T-helper 1 cell treated with Interleukin-12 subunit alpha and Interleukin-12 subunit beta and Interleukin-4 antibody, amounts not matched to agents 30 μg/mL and 1 μg/mL, for 36 hours (primary cell): Measurements from ENCODE around the gene GP1BA.

Experiments used
- H3K27ac Mint-ChIP-seq: one replicate; pipeline ENCODE4 v1.8.0; 2021; ENCODE audit warnings: mild to moderate bottlenecking, mixed read lengths
- H3K27me3 Mint-ChIP-seq: one replicate; pipeline ENCODE4 v1.8.0; 2021; ENCODE audit warnings: low read depth, mixed read lengths
- H3K36me3 Mint-ChIP-seq: one replicate; pipeline ENCODE4 v1.8.0; 2021; ENCODE audit warnings: low read depth, mixed read lengths
- H3K4me1 Mint-ChIP-seq: one replicate; pipeline ENCODE4 v1.8.0; 2021; ENCODE audit warnings: low read depth, mixed read lengths
- H3K4me3 Mint-ChIP-seq: one replicate; pipeline ENCODE4 v1.8.0; 2021; ENCODE audit warnings: mild to moderate bottlenecking, moderate library complexity, mixed read lengths
- H3K9me3 Mint-ChIP-seq: one replicate; pipeline ENCODE4 v1.8.0; 2021; ENCODE audit warnings: mixed read lengths

Gene GP1BA

GRCh38 chr17:4967539-4968485 is 35.7 kb downstream of the GP1BA start, which contains the start of gene SPAG7:
Gene SPAG7 (minus strand): TSS chr17:4967817. CDS start chr17:4967804, 13 bp downstream.
- Mint-ChIP-seq H3K4me1 (peaks cover 29% of the 10 kb centered on the region), H3K36me3 (peaks cover 42% of the 10 kb centered on the region), H3K4me3 (no peak within 1 kb of the TSS), H3K9me3 (no peaks in the 10 kb centered on the region), H3K27me3 (no peaks in the 10 kb centered on the region), H3K27ac (no peak within 1 kb of the TSS)

- H3K4me1 Mint-ChIP-seq, result peaks cover 29% of the 10 kb centered on the region
- no peak overlapping the region for H3K27ac Mint-ChIP-seq
- H3K9me3 Mint-ChIP-seq, result no peaks in the 10 kb centered on the region
- no peaks in the 10 kb centered on the region for H3K27me3 Mint-ChIP-seq
- no peak overlapping the region for H3K4me3 Mint-ChIP-seq
- peaks cover 47% of the 10 kb centered on the region for H3K36me3 Mint-ChIP-seq
Observed at GRCh38 chr17:4968486-4969046, 36.5 kb downstream of the GP1BA start.

GRCh38 chr17:4969047-4969550 is 37.0 kb downstream of the GP1BA start:
- H3K36me3 Mint-ChIP-seq, result peaks cover 50% of the 10 kb centered on the region
- peaks cover 32% of the 10 kb centered on the region for H3K4me1 Mint-ChIP-seq
- H3K9me3 Mint-ChIP-seq, result no peaks in the 10 kb centered on the region
- H3K27me3 Mint-ChIP-seq, result no peaks in the 10 kb centered on the region
- H3K4me3 Mint-ChIP-seq, result no peak overlapping the region
- no peak overlapping the region for H3K27ac Mint-ChIP-seq

DNA sequence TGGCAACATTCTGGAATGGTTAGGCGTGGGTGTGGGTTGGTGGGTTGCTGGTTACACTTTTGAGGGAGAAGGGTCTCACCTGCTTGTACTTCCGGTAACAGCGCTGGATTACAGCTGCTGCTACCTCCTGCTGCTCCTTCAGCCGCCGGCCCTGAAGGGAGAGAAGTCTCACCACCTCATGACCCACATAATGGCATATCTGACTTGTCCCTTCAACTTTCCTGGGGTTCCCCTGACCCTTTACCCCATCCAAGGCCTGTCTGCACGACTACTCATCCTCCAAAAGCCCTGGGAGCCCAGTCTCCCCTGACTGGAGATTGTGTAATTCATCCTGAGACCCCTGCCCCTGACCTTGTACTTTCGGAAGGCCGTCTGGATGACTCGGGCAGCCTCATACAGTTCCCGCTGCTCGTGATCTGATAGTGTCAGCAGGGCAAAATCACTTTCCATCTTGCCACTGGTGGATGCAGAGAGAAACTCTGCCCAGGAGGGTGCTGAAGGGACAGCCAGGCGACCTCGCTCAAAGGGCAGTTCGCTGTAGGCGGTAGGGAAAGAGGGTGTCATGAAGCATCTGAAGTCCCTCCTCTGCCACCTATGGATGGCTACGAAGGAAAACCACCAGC is 37.6 kb downstream of the GP1BA start:
- Mint-ChIP-seq H3K9me3 (no peaks in the 10 kb centered on the region), H3K4me1 (peaks cover 32% of the 10 kb centered on the region), H3K4me3 (no peak overlapping the region), H3K36me3 (peaks cover 54% of the 10 kb centered on the region), H3K27me3 (no peaks in the 10 kb centered on the region), H3K27ac (no peak overlapping the region)

GRCh38 chr17:4970273-4970672 is 38.2 kb downstream of the GP1BA start:
- no peak overlapping the region for H3K27ac Mint-ChIP-seq
- H3K4me1 Mint-ChIP-seq, result peaks cover 34% of the 10 kb centered on the region
- H3K4me3 Mint-ChIP-seq, result peak overlapping the region; percentile 17

DNA sequence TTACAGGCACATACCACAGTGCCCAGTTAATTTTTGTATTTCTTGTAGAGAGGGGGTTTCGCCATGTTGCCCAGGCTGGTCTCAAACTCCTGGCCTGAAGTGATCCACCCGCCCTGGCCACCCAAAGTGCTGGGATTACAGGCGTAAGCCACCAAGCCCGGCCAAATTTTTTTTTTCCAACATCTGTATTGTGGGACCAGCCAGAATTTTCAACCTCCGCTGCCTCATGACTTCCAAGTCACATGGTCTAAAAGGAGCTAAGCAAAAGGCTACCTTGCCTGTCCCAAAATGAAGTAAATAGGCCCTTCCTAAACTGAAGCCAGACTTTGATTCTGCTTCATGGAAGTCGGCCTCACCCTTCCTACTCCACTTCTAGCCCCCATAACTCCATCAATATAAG is 39.7 kb downstream of the GP1BA start:
- no peaks in the 10 kb centered on the region for H3K9me3 Mint-ChIP-seq
- H3K4me3 Mint-ChIP-seq, result no peak overlapping the region
- H3K27ac Mint-ChIP-seq, result no peak overlapping the region
- H3K27me3 Mint-ChIP-seq, result no peaks in the 10 kb centered on the region
- H3K36me3 Mint-ChIP-seq, result peaks cover 57% of the 10 kb centered on the region
- peaks cover 25% of the 10 kb centered on the region for H3K4me1 Mint-ChIP-seq

More at GRCh38 chr17:4970273-4970672, 38.2 kb downstream of the GP1BA start:
- no peaks in the 10 kb centered on the region for H3K9me3 Mint-ChIP-seq
- H3K27me3 Mint-ChIP-seq, result no peaks in the 10 kb centered on the region
- peaks cover 59% of the 10 kb centered on the region for H3K36me3 Mint-ChIP-seq

GRCh38 chr17:4972322-4972721 is 40.2 kb downstream of the GP1BA start:
- Mint-ChIP-seq H3K36me3 (peaks cover 60% of the 10 kb centered on the region), H3K27ac (no peak overlapping the region), H3K9me3 (no peaks in the 10 kb centered on the region), H3K4me1 (peaks cover 25% of the 10 kb centered on the region), H3K4me3 (no peak overlapping the region), H3K27me3 (no peaks in the 10 kb centered on the region)

DNA sequence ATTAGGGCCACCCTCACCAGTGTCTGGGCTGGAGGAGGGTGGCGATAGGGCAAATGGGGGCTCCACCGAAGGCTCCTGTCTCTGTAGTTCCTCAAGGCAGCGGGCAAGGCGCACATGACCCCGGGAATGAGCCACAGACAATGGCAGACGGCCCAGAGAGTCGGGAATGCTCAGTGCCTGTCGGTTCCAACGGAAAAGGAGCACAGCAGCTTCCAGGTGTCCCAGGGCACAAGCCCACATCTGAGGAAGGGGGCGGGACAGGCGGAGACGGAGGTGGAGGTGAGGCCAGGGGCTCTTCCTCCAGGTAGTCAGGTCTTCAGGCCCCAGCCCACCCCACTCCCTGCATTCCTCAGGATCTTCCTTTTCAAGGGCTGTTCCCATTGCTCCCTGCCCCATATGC is 40.7 kb downstream of the GP1BA start:
- H3K4me1 Mint-ChIP-seq, result peaks cover 25% of the 10 kb centered on the region
- H3K27ac Mint-ChIP-seq, result no peak overlapping the region

DNA sequence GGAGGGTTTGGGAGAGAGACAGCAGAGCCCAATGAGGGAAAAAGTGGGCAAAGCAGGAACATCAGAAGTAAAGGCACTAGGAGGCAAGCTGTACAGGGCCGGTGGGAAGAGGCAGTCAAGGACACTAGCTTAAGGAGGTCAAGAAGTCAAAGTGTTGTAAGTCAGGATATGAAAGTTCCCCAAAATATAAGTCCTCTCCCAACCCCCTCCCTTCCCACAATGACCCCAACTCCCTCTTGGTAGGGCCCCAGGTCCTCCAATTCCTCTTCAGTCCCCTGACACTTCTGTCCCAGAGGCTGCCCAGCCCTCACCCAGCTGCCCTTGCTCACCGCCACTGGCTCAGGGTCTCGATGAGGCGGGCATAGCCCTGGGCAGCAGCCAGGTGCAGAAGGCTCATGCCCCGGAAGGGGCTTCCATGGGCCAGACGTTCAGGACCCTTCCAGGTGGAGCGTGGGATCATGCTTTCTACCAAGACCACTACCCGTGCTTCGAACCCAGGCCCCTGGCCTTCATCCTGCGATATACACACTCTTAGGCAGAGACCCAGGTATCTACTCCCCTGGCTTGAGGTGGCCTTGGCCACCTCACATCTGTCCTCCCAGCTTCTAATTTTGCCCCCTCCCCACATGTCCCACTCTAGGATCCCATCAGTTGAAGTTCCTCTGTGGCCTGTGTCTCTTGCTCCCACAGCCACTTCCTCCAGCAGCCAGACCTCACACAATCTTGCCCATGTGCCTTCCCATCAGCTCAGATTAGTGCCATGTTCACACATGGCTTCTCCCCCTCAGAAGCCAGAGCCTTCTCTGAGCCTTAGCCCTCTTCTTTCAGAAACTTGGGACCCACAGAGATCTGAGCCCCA is 41.4 kb downstream of the GP1BA start:
- Mint-ChIP-seq H3K27ac (no peak overlapping the region), H3K9me3 (no peaks in the 10 kb centered on the region), H3K4me3 (no peak overlapping the region), H3K27me3 (no peaks in the 10 kb centered on the region), H3K36me3 (peaks cover 67% of the 10 kb centered on the region), H3K4me1 (peaks cover 25% of the 10 kb centered on the region)

More for the DNA sequence above, 40.7 kb downstream of the GP1BA start:
- Mint-ChIP-seq H3K36me3 (peaks cover 61% of the 10 kb centered on the region), H3K4me3 (no peak overlapping the region), H3K27me3 (no peaks in the 10 kb centered on the region), H3K9me3 (no peaks in the 10 kb centered on the region)

DNA sequence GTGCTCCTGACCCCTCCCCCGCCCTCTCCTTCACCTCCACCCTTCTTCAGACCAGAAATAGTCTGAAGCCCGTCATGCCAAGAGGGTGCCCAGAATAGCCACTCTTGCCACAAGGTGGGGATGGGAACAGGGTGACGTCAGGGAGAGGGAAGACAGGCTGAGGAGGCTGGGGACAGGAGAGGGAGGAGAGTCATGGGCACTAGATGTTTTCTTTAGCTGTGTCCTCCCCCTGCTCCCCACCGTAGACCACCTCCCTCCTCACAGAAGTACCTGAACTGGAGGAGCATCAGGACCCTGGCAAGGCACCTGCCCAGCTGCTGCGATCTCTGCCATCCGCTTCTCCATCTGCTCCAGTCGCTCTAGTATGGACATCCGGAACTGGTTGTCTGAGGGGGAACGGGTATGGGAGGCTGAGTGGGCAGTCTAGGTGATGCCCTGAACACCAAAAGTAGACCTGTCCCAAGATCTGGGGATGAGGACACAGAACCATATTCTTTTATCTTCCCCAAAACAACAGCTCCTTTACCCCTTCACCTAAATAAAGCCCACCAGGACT is 42.1 kb downstream of the GP1BA start:
- no peak overlapping the region for H3K4me3 Mint-ChIP-seq
- H3K27me3 Mint-ChIP-seq, result no peaks in the 10 kb centered on the region
- H3K36me3 Mint-ChIP-seq, result peaks cover 61% of the 10 kb centered on the region
- H3K27ac Mint-ChIP-seq, result no peak overlapping the region
- no peaks in the 10 kb centered on the region for H3K9me3 Mint-ChIP-seq
- H3K4me1 Mint-ChIP-seq, result peaks cover 19% of the 10 kb centered on the region

GRCh38 chr17:4978726-4979125 is 46.6 kb downstream of the GP1BA start:
- Mint-ChIP-seq H3K9me3 (no peaks in the 10 kb centered on the region), H3K27ac (no peak overlapping the region), H3K4me3 (no peak overlapping the region), H3K27me3 (no peaks in the 10 kb centered on the region), H3K36me3 (peaks cover 57% of the 10 kb centered on the region), H3K4me1 (peaks cover 27% of the 10 kb centered on the region)

GRCh38 chr17:4980644-4981216 is 48.7 kb downstream of the GP1BA start:
- no peak overlapping the region for H3K4me3 Mint-ChIP-seq
- H3K36me3 Mint-ChIP-seq, result peaks cover 48% of the 10 kb centered on the region
- H3K9me3 Mint-ChIP-seq, result no peaks in the 10 kb centered on the region
- peaks cover 30% of the 10 kb centered on the region for H3K4me1 Mint-ChIP-seq
- H3K27ac Mint-ChIP-seq, result peak overlapping the region; percentile 82
- no peaks in the 10 kb centered on the region for H3K27me3 Mint-ChIP-seq

DNA sequence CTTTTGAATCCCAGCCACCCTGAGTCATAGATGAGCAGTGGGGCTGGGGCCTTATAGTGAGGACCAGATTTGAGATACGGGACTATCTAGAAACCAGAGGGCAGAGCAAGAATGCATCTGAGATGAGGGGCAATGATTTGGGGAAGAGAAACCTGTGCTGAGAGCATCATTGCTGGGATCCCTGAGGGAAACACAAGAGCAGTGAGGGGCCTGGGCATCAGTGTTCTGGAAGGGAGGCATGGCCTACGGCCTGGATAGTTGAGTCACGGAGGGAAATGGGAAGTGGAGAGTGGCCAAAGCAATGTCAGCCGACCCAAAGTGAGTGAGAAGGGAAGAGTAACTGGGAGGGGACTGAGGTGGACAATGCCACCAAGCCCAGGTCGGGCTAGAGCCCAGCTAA is 50.2 kb downstream of the GP1BA start:
- Mint-ChIP-seq H3K27ac (no peak overlapping the region), H3K27me3 (no peaks in the 10 kb centered on the region)

More for the DNA sequence above, 50.2 kb downstream of the GP1BA start:
- Mint-ChIP-seq H3K9me3 (no peaks in the 10 kb centered on the region), H3K36me3 (peaks cover 47% of the 10 kb centered on the region), H3K4me1 (peaks cover 36% of the 10 kb centered on the region), H3K4me3 (no peak overlapping the region)
